SJSA1 (cell line): ENCODE results near the gene MYCBP2. TPM values are rescaled to one million over a fixed set of nuclear protein-coding genes. Genes with fewer than 3 reads are reported as not detected.

Experiments
- DNase-seq, 2 experiments: peaks; one replicate each; pipeline ENCODE4 v3.0.0-alpha.2; 2015 to 2020; ENCODE audit warnings: low spot score in 2 of 2, low read depth in 1 of 2
- H3K27ac ChIP-seq: fragments of 250-450 bp; sonication (Bioruptor Pico); 2 replicates; pipeline ENCODE4 v1.5.1; 2020; ENCODE audit warnings: mild to moderate bottlenecking, moderate library complexity
- H3K27me3 ChIP-seq: fragments of 250-450 bp; sonication (Bioruptor Pico); replicated peaks from 2 replicates; pipeline ENCODE4 v1.5.1; 2020; ENCODE audit warnings: mild to moderate bottlenecking, moderate library complexity
- H3K36me3 ChIP-seq: fragments of 250-450 bp; sonication (Bioruptor Pico); 2 replicates; pipeline ENCODE4 v1.5.1; 2020; ENCODE audit warnings: mild to moderate bottlenecking
- H3K4me1 ChIP-seq: fragments of 250-450 bp; sonication (Bioruptor Pico); replicated peaks from 2 replicates; pipeline ENCODE4 v1.6.1; 2021; ENCODE audit warnings: mild to moderate bottlenecking
- H3K4me3 ChIP-seq: fragments of 250-450 bp; sonication (Bioruptor Pico); 2 replicates; pipeline ENCODE4 v1.5.1; 2020; ENCODE audit warnings: mild to moderate bottlenecking
- H3K9me3 ChIP-seq: fragments of 250-450 bp; sonication (Bioruptor Pico); replicated peaks from 2 replicates; pipeline ENCODE4 v1.5.1; 2020; ENCODE audit warnings: mild to moderate bottlenecking
- total RNA-seq: library from RNA; depleted of rRNA; stranded (reverse); fragments of >200 nt; shearing (Covaris generic); gene quantifications from 2 replicates; pipeline ENCODE4 v1.2.3, GENCODE V29; 2014

MYCBP2 gene
- total RNA-seq, 1 experiment from 2014 or later = 53.2 TPM

GRCh38 chr13:77138813-77139212 is 188.1 kb downstream of the MYCBP2 start:
- no peaks in the 10 kb centered on the region for H3K27me3 ChIP-seq
- H3K9me3 ChIP-seq = no peaks in the 10 kb centered on the region
- H3K4me3 ChIP-seq = no peak overlapping the region
- no peak overlapping the region for H3K27ac ChIP-seq
- peaks cover 30% of the 10 kb centered on the region for H3K36me3 ChIP-seq
- peaks cover 14% of the 10 kb centered on the region for H3K4me1 ChIP-seq
- no peak for DNase-seq

- H3K36me3 ChIP-seq = peaks cover 23% of the 10 kb centered on the region
- H3K9me3 ChIP-seq = no peaks in the 10 kb centered on the region
- peak; percentile 60 to 71 for DNase-seq
- peaks cover 14% of the 10 kb centered on the region for H3K4me1 ChIP-seq
- no peaks in the 10 kb centered on the region for H3K27me3 ChIP-seq
- no peak overlapping the region for H3K4me3 ChIP-seq
- no peak overlapping the region for H3K27ac ChIP-seq
These were observed 189.9 kb downstream of the MYCBP2 start for GRCh38 chr13:77136902-77137420.

GRCh38 chr13:77124423-77124822 is 202.5 kb downstream of the MYCBP2 start:
- peaks cover 5% of the 10 kb centered on the region for H3K36me3 ChIP-seq
- DNase-seq = no peak
- no peaks in the 10 kb centered on the region for H3K27me3 ChIP-seq
- H3K4me3 ChIP-seq = no peak overlapping the region
- H3K27ac ChIP-seq = no peak overlapping the region
- H3K9me3 ChIP-seq = no peaks in the 10 kb centered on the region
- H3K4me1 ChIP-seq = no peaks in the 10 kb centered on the region

GRCh38 chr13:77118134-77118533 is 208.8 kb downstream of the MYCBP2 start:
- DNase-seq = no peak
- Histone ChIP-seq H3K36me3 (0 out of 2 replicates have a peak, but pooled peaks cover 9% of the 10 kb centered on the region), H3K27me3 (no peaks in the 10 kb centered on the region), H3K4me1 (peaks cover 4% of the 10 kb centered on the region), H3K4me3 (no peak overlapping the region), H3K9me3 (no peaks in the 10 kb centered on the region), H3K27ac (no peak overlapping the region)

- Histone ChIP-seq H3K27ac (no peak overlapping the region), H3K9me3 (no peaks in the 10 kb centered on the region), H3K4me1 (peaks cover 4% of the 10 kb centered on the region), H3K36me3 (peaks cover 9% of the 10 kb centered on the region; the same call in 1 of the 2 replicates), H3K4me3 (no peak overlapping the region), H3K27me3 (no peaks in the 10 kb centered on the region)
- DNase-seq = no peak
These were observed 212.6 kb downstream of the MYCBP2 start for GRCh38 chr13:77114271-77114670.

GRCh38 chr13:77113496-77113895 is 213.4 kb downstream of the MYCBP2 start:
- peaks cover 9% of the 10 kb centered on the region; the same call in 1 of the 2 replicates for H3K36me3 ChIP-seq
- no peaks in the 10 kb centered on the region for H3K9me3 ChIP-seq
- no peaks in the 10 kb centered on the region for H3K27me3 ChIP-seq
- no peak for DNase-seq
- H3K4me1 ChIP-seq = peaks cover 4% of the 10 kb centered on the region
- H3K27ac ChIP-seq = no peak overlapping the region
- H3K4me3 ChIP-seq = no peak overlapping the region

GRCh38 chr13:77105051-77105450 is 221.8 kb downstream of the MYCBP2 start:
- Histone ChIP-seq H3K27me3 (no peaks in the 10 kb centered on the region), H3K27ac (no peak overlapping the region), H3K36me3 (no peaks in the 10 kb centered on the region), H3K4me1 (no peaks in the 10 kb centered on the region), H3K9me3 (no peaks in the 10 kb centered on the region), H3K4me3 (no peak overlapping the region)
- no peak for DNase-seq

- no peak overlapping the region for H3K27ac ChIP-seq
- no peaks in the 10 kb centered on the region for H3K4me1 ChIP-seq
- no peak for DNase-seq
- H3K27me3 ChIP-seq = no peaks in the 10 kb centered on the region
- H3K9me3 ChIP-seq = no peaks in the 10 kb centered on the region
- H3K4me3 ChIP-seq = no peak overlapping the region
- peaks cover 5% of the 10 kb centered on the region for H3K36me3 ChIP-seq
These were observed 227.5 kb downstream of the MYCBP2 start for GRCh38 chr13:77099415-77099814.

GRCh38 chr13:77095288-77095687 is 231.6 kb downstream of the MYCBP2 start:
- Histone ChIP-seq H3K9me3 (no peaks in the 10 kb centered on the region), H3K4me1 (no peaks in the 10 kb centered on the region), H3K36me3 (peaks cover 17% of the 10 kb centered on the region), H3K27me3 (no peaks in the 10 kb centered on the region), H3K4me3 (no peak overlapping the region), H3K27ac (no peak overlapping the region)
- DNase-seq = no peak

- H3K36me3 ChIP-seq = peaks cover 17% of the 10 kb centered on the region
- H3K27me3 ChIP-seq = no peaks in the 10 kb centered on the region
- H3K4me1 ChIP-seq = no peaks in the 10 kb centered on the region
- no peak overlapping the region for H3K27ac ChIP-seq
- H3K4me3 ChIP-seq = no peak overlapping the region
- H3K9me3 ChIP-seq = no peaks in the 10 kb centered on the region
- DNase-seq = no peak
These were observed 232.1 kb downstream of the MYCBP2 start for GRCh38 chr13:77094773-77095172.

- peaks cover 17% of the 10 kb centered on the region for H3K36me3 ChIP-seq
- no peak for DNase-seq
- no peak overlapping the region for H3K27ac ChIP-seq
- H3K9me3 ChIP-seq = no peaks in the 10 kb centered on the region
- H3K4me3 ChIP-seq = no peak overlapping the region
- no peaks in the 10 kb centered on the region for H3K4me1 ChIP-seq
- H3K27me3 ChIP-seq = no peaks in the 10 kb centered on the region
These were observed 233.2 kb downstream of the MYCBP2 start for GRCh38 chr13:77093735-77094134.

- Histone ChIP-seq H3K36me3 (peaks cover 50% of the 10 kb centered on the region), H3K27me3 (no peaks in the 10 kb centered on the region), H3K4me1 (no peaks in the 10 kb centered on the region), H3K27ac (no peak overlapping the region), H3K9me3 (no peaks in the 10 kb centered on the region), H3K4me3 (no peak overlapping the region)
- no peak for DNase-seq
These were observed 242.1 kb downstream of the MYCBP2 start for GRCh38 chr13:77084755-77085154.

- no peak overlapping the region for H3K4me3 ChIP-seq
- H3K4me1 ChIP-seq = no peaks in the 10 kb centered on the region
- H3K27me3 ChIP-seq = no peaks in the 10 kb centered on the region
- DNase-seq = no peak
- H3K36me3 ChIP-seq = peaks cover 61% of the 10 kb centered on the region
- no peaks in the 10 kb centered on the region for H3K9me3 ChIP-seq
- H3K27ac ChIP-seq = no peak overlapping the region
These were observed 246.9 kb downstream of the MYCBP2 start for GRCh38 chr13:77079902-77080413.

- no peaks in the 10 kb centered on the region for H3K4me1 ChIP-seq
- no peak overlapping the region for H3K27ac ChIP-seq
- H3K36me3 ChIP-seq = peaks cover 55% of the 10 kb centered on the region
- H3K4me3 ChIP-seq = no peak overlapping the region
- H3K9me3 ChIP-seq = no peaks in the 10 kb centered on the region
- no peaks in the 10 kb centered on the region for H3K27me3 ChIP-seq
- DNase-seq = no peak
These were observed 259.4 kb downstream of the MYCBP2 start for GRCh38 chr13:77067519-77067918.
